Measurements from ENCODE around the gene GMPR2.

Gene GMPR2

DNA sequence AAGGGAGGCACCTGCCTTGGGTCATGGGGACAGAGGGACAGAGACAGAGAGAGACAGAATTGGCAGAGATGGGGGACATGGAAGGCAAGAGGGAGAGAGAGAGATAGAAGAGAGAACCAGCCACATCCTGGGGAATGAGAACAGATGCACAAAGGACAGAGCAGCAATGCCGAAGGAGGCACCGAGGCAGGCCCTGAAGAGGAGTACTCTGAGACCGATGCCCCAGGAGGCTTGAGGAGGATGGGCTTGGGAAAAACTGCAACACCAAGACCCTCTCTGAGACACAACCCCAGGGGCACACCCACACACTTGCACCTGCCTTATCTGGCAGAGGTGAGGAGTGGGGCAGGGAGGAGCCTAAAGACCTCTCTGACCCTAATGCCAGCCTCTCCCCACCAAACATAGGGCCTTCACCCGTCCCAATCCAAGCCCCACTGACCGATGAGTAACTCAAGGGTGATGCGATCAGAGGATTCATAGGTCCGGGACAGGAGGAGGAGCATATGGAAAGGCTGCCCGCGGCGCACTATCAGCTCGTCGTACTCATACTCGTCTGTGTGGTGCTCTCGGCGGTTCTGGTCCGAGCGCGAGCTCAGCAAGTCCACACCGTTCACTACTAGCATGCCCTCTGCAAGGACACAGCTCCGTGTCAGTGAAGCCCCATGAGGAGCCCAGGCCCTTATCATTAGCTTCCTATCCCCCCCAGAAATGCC, 28.7 kb downstream of the GMPR2 start:
- Histone ChIP-seq H3K79me2 (ENCODE audit: insufficient read depth, low read length) (no peaks in the 10 kb centered on the region), H2AFZ (ENCODE audit: low read depth, low read length, severe bottlenecking) (no peak overlapping the region), H3K4me2 (ENCODE audit: low read depth, low read length, poor library complexity, severe bottlenecking) (no peak overlapping the region), H3F3A (ENCODE audit: insufficient read depth) (no peaks in the 10 kb centered on the region), H3K9me3 (ENCODE audit: insufficient read depth, low read length) (no peaks in the 10 kb centered on the region), H3K36me3 (ENCODE audit: low read length) (no peaks in the 10 kb centered on the region), H3K9ac (ENCODE audit: low read length) (no peak overlapping the region), H4K20me1 (ENCODE audit: low read depth, low read length) (no peaks in the 10 kb centered on the region), H3K9me2 (replicated peaks; ENCODE audit: insufficient read depth, low read length) (no peaks in the 10 kb centered on the region), H3K27ac (ENCODE audit: low read depth, low read length) (no peak overlapping the region), H3K4me3 (ENCODE audit: insufficient read depth, low read length, poor library complexity, severe bottlenecking) (no peak overlapping the region), H3K27me3 (ENCODE audit: low read length) (no peaks in the 10 kb centered on the region)
- TF ChIP-seq EZH2phosphoT487 (conservative IDR thresholded peaks at IDR 0.05; ENCODE audit: low read length): no peak
- TF ChIP-seq, protein P1, sequence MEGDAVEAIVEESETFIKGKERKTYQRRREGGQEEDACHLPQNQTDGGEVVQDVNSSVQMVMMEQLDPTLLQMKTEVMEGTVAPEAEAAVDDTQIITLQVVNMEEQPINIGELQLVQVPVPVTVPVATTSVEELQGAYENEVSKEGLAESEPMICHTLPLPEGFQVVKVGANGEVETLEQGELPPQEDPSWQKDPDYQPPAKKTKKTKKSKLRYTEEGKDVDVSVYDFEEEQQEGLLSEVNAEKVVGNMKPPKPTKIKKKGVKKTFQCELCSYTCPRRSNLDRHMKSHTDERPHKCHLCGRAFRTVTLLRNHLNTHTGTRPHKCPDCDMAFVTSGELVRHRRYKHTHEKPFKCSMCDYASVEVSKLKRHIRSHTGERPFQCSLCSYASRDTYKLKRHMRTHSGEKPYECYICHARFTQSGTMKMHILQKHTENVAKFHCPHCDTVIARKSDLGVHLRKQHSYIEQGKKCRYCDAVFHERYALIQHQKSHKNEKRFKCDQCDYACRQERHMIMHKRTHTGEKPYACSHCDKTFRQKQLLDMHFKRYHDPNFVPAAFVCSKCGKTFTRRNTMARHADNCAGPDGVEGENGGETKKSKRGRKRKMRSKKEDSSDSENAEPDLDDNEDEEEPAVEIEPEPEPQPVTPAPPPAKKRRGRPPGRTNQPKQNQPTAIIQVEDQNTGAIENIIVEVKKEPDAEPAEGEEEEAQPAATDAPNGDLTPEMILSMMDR (IDR thresholded peaks at IDR 0.05; ENCODE audit: insufficient read depth, low read length, poor library complexity, severe bottlenecking): no peak

DNA sequence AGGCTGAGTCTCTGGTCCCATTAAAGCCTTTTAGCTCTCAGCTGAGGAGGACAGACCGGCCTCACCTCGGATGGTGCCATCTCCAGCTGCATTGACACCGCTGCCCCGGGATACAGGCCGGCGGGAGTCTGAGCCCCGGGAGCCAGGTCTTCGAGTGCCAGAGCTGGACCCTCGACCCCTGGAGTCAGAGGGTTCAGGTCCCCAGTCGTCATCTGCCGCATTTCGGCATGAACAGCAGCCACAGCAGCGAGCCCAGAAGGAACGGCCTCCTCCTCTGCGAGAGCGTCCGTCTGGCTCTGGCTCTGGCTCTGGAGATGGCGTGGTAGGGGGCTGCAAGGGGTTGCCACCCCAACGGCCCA, 29.2 kb downstream of the GMPR2 start:
- Histone ChIP-seq H3K9me3 (ENCODE audit: insufficient read depth, low read length) (no peaks in the 10 kb centered on the region), H4K20me1 (ENCODE audit: low read depth, low read length) (no peaks in the 10 kb centered on the region), H3K4me3 (ENCODE audit: insufficient read depth, low read length, poor library complexity, severe bottlenecking) (no peak overlapping the region), H3K79me2 (ENCODE audit: insufficient read depth, low read length) (no peaks in the 10 kb centered on the region), H3K9ac (ENCODE audit: low read length) (no peak overlapping the region), H3K36me3 (ENCODE audit: low read length) (no peaks in the 10 kb centered on the region), H3K27ac (ENCODE audit: low read depth, low read length) (no peak overlapping the region), H3K27me3 (ENCODE audit: low read length) (no peaks in the 10 kb centered on the region), H3F3A (ENCODE audit: insufficient read depth) (no peaks in the 10 kb centered on the region), H3K9me2 (replicated peaks; ENCODE audit: insufficient read depth, low read length) (no peaks in the 10 kb centered on the region), H3K4me2 (ENCODE audit: low read depth, low read length, poor library complexity, severe bottlenecking) (no peak overlapping the region), H2AFZ (ENCODE audit: low read depth, low read length, severe bottlenecking) (no peak overlapping the region)
- TF ChIP-seq, protein P1 (IDR thresholded peaks at IDR 0.05; ENCODE audit: insufficient read depth, low read length, poor library complexity, severe bottlenecking): no peak
- no peak for TF ChIP-seq EZH2phosphoT487 (conservative IDR thresholded peaks at IDR 0.05; ENCODE audit: low read length)

DNA sequence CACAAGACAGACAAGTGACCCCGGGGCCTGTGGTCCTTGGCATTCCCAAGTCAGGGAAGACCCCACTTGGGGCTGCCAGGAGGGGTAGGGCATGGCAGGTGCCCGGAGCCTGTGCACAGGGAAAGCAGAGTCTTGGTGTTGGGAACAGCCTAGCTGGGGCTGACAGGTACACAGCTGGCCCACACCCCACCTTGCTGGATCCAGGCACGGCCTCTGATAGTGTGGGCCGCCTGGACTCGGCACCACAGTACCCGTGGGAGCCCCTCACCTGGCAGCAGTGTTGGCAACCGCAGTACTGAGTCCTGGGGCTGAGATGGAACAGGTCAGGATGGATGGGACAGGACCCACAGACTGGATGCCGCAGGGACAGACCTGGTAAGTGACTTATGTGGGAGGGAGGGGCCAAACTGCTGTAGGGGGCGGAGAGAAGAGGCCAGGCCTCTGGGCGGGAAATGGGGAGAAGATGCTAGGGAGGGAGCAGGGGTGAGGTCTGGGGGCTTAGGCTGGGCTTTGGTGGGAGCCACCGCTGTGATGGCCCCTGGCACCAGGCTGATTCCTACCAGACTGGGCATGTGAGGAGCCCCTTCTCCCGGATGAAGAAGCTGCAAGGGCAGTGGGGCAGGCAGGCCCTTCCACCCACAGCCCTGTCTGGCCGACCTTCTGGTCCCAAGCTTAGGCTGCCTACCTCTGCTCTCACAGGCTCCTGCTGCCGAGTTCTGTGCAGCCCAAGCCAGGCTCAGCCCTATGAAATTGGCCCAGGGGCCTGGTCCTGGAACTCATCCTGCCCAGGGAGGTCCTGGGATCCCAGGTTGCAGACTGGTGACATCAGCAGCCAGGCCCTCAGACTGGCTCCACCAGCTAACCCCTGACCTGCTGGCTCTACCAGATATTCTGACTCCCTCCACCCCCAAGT, 30.3 kb downstream of the GMPR2 start, which contains the start of gene TGM1:
TSS of gene TGM1 (minus strand) at position 357 of the 913 bp plus-strand sequence. CDS start 825 bp downstream, outside the sequence.
- Histone ChIP-seq H3K36me3 (ENCODE audit: low read length) (no peaks in the 10 kb centered on the region), H3K9ac (ENCODE audit: low read length) (no peak within 1 kb of the TSS), H3K9me2 (replicated peaks; ENCODE audit: insufficient read depth, low read length) (no peaks in the 10 kb centered on the region), H4K20me1 (ENCODE audit: low read depth, low read length) (no peaks in the 10 kb centered on the region), H3K4me3 (ENCODE audit: insufficient read depth, low read length, poor library complexity, severe bottlenecking) (no peak within 1 kb of the TSS), H3K4me2 (ENCODE audit: low read depth, low read length, poor library complexity, severe bottlenecking) (no peak within 1 kb of the TSS), H3K79me2 (ENCODE audit: insufficient read depth, low read length) (no peaks in the 10 kb centered on the region), H3K9me3 (ENCODE audit: insufficient read depth, low read length) (no peaks in the 10 kb centered on the region), H3K27me3 (ENCODE audit: low read length) (no peaks in the 10 kb centered on the region), H2AFZ (ENCODE audit: low read depth, low read length, severe bottlenecking) (no peak within 1 kb of the TSS), H3F3A (ENCODE audit: insufficient read depth) (no peaks in the 10 kb centered on the region), H3K27ac (ENCODE audit: low read depth, low read length) (no peak within 1 kb of the TSS)
- TF ChIP-seq, protein P1 (IDR thresholded peaks at IDR 0.05; ENCODE audit: insufficient read depth, low read length, poor library complexity, severe bottlenecking): no peak
- TF ChIP-seq EZH2phosphoT487 (conservative IDR thresholded peaks at IDR 0.05; ENCODE audit: low read length): no peak
